GM23338 (cell line): ENCODE data around the gene TNIP1. TPM values are rescaled to one million over a fixed set of nuclear protein-coding genes. Genes with fewer than 3 reads are reported as not detected.

Experiments used
- ATAC-seq: fragments of 200-7000 bp; cut with Tn5 transposase; 3 replicates; pipeline ENCODE4 v1.9.1; 2020
- DNase-seq: peaks from one replicate; pipeline ENCODE4 v3.0.0-alpha.2; 2015; ENCODE audit warnings: low spot score
- H2AFZ ChIP-seq: fragments of 200-600 bp; sonication (generic); 2 replicates; pipeline ENCODE4 v1.8.0; 2016; ENCODE audit warnings: antibody characterized with exemption, mild to moderate bottlenecking, moderate library complexity
- H3F3A ChIP-seq: fragments of 200-600 bp; sonication (generic); replicated peaks from 2 replicates; pipeline ENCODE4 v1.8.0; 2017; ENCODE audit warnings: antibody characterized with exemption, mixed run types, low read depth
- H3K27ac ChIP-seq: fragments of 200-600 bp; sonication (generic); 2 replicates; pipeline ENCODE4 v1.6.1; 2016; ENCODE audit warnings: low read depth
- H3K27me3 ChIP-seq: fragments of 200-600 bp; sonication (generic); 2 replicates; pipeline ENCODE4 v1.8.0; 2016; ENCODE audit warnings: mild to moderate bottlenecking, mixed run types, moderate library complexity; ENCODE audit not compliant: insufficient read depth
- H3K36me3 ChIP-seq: fragments of 200-600 bp; sonication (generic); 2 replicates; pipeline ENCODE4 v1.8.0; 2016; ENCODE audit warnings: mild to moderate bottlenecking; ENCODE audit not compliant: insufficient read depth
- H3K4me1 ChIP-seq: fragments of 200-600 bp; sonication (generic); 2 replicates; pipeline ENCODE4 v1.8.0; 2016; ENCODE audit warnings: mild to moderate bottlenecking, moderate library complexity; ENCODE audit not compliant: insufficient read depth
- H3K4me2 ChIP-seq: fragments of 200-600 bp; sonication (generic); 2 replicates; pipeline ENCODE4 v1.7.1; 2017; ENCODE audit warnings: mixed run types
- H3K4me3 ChIP-seq: fragments of 200-600 bp; sonication (generic); 2 replicates; pipeline ENCODE4 v1.6.1; 2016; ENCODE audit warnings: mixed run types
- H3K79me2 ChIP-seq: fragments of 200-600 bp; sonication (generic); replicated peaks from 2 replicates; pipeline ENCODE4 v1.8.0; 2017; ENCODE audit warnings: mild to moderate bottlenecking; ENCODE audit not compliant: insufficient read depth
- H3K9me2 ChIP-seq: fragments of 200-600 bp; sonication (generic); 2 replicates; pipeline ENCODE4 v1.8.0; 2017; ENCODE audit not compliant: insufficient read depth
- H4K20me1 ChIP-seq: fragments of 200-600 bp; sonication (generic); replicated peaks from 2 replicates; pipeline ENCODE4 v1.8.0; 2017; ENCODE audit warnings: mild to moderate bottlenecking; ENCODE audit not compliant: insufficient read depth
- H3K27ac Mint-ChIP-seq: 2 replicates; pipeline ENCODE4 v1.8.0; 2020; ENCODE audit warnings: inconsistent platforms, mild to moderate bottlenecking, moderate library complexity, mixed read lengths
- H3K27me3 Mint-ChIP-seq: 3 replicates; pipeline ENCODE4 v1.8.0; 2022; ENCODE audit warnings: low read depth, mild to moderate bottlenecking, moderate library complexity, mixed read lengths, inconsistent platforms; ENCODE audit not compliant: insufficient read depth, poor library complexity
- H3K36me3 Mint-ChIP-seq: 3 replicates; pipeline ENCODE4 v1.8.0; 2021; ENCODE audit warnings: low read depth, mild to moderate bottlenecking, inconsistent platforms, moderate library complexity, mixed read lengths
- H3K4me1 Mint-ChIP-seq: 3 replicates; pipeline ENCODE4 v1.8.0; 2020; ENCODE audit warnings: mild to moderate bottlenecking, inconsistent platforms, mixed read lengths
- H3K4me3 Mint-ChIP-seq: 3 replicates; pipeline ENCODE4 v1.8.0; 2021; ENCODE audit warnings: moderate library complexity, mild to moderate bottlenecking, inconsistent platforms, mixed read lengths
- H3K9me3 Mint-ChIP-seq: 3 replicates; pipeline ENCODE4 v1.8.0; 2020; ENCODE audit warnings: moderate library complexity, mild to moderate bottlenecking, inconsistent platforms, mixed read lengths
- CREB1 ChIP-seq: fragments of 250-450 bp; sonication (Bioruptor Pico); IDR thresholded peaks from 2 replicates; pipeline ENCODE4 v1.5.0; 2020; ENCODE audit warnings: low read depth, mild to moderate bottlenecking, moderate library complexity
- EZH2 ChIP-seq: fragments of 200-600 bp; sonication (generic); IDR thresholded peaks from one replicate; pipeline ENCODE4 v1.8.0; 2017; ENCODE audit warnings: antibody characterized with exemption, mild to moderate bottlenecking, low read depth; ENCODE audit not compliant: unreplicated experiment
- NANOG ChIP-seq: IDR thresholded peaks from 2 replicates; pipeline ENCODE4 v1.6.1; 2016; ENCODE audit warnings: antibody characterized with exemption, borderline replicate concordance
- POLR2AphosphoS5 ChIP-seq: IDR thresholded peaks from 2 replicates; pipeline ENCODE4 v1.6.1; 2016; ENCODE audit warnings: antibody characterized with exemption, low read depth
- REST ChIP-seq: IDR thresholded peaks from one replicate; pipeline ENCODE4 v1.6.1; 2018; ENCODE audit warnings: antibody characterized with exemption; ENCODE audit not compliant: unreplicated experiment
- ZNF331 ChIP-seq: fragments of 250-450 bp; sonication (Bioruptor Pico); IDR thresholded peaks from 2 replicates; pipeline ENCODE4 v1.5.0; 2020; ENCODE audit warnings: low read depth, mild to moderate bottlenecking, moderate library complexity
- polyA plus RNA-seq: library from polyadenylated mRNA; unstranded; fragments of >200 nt; fragmentation: Nextera tagmentation; extraction: Ambion mirVana; gene quantifications from 2 replicates; pipeline ENCODE4 v1.2.1, GENCODE V29; 2016
- total RNA-seq: library from RNA; depleted of rRNA; stranded (reverse); fragments of >200 nt; shearing (Covaris generic); gene quantifications from 2 replicates; pipeline ENCODE4 v1.2.3, GENCODE V29; 2014
- TF ChIP-seq, protein P1 (sequence below): fragments of 250-450 bp; sonication (Bioruptor Pico); IDR thresholded peaks from 2 replicates; pipeline ENCODE4 v1.5.0; 2020; ENCODE audit warnings: mild to moderate bottlenecking, moderate library complexity
- TF ChIP-seq, protein P2 (sequence below): IDR thresholded peaks from 2 replicates; pipeline ENCODE4 v1.6.1; 2016; ENCODE audit warnings: antibody characterized with exemption

TNIP1 gene
- total and polyA plus RNA-seq, 2 experiments from 2014 or later = 10.3 to 29.6 TPM

DNA sequence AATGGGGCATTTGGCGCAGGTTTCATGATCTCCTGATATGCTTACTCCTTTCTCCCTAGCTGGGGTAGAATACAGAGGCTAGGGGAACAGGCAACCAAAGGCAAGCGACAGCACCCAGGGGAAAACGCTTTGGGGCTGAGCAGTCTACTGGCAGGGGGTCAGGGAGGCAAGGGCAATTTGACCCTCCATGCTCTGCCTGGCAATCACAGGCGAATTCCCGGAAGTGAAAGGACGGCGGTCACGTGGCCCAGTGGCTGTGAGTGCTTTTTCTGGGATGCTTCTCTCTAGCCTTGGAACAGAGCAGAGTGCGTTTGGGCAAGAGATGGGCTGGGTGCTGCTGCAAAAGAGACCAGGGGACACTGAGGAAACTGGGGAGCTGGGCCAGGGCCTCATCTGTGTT, 54.7 kb downstream of the TNIP1 start (continued):
- TF ChIP-seq REST (no peak), NANOG (no peak), CREB1 (CRISPR knock-in tag) (no peak)

GRCh38 chr5:151025250-151025606, 55.6 kb downstream of the TNIP1 start:
- peaks cover 14% of the 10 kb centered on the region for H3K27me3 Mint-ChIP-seq
- Histone ChIP-seq H4K20me1 (peaks cover 3% of the 10 kb centered on the region; the same call in 1 of the 2 replicates), H3F3A (no peaks in the 10 kb centered on the region), H3K9me2 (no peaks in the 10 kb centered on the region), H3K27ac (no peak overlapping the region), H3K4me3 (no peak overlapping the region), H3K4me2 (no peak overlapping the region), H3K79me2 (no peaks in the 10 kb centered on the region), H3K4me1 (peaks cover 4% of the 10 kb centered on the region; the same call in 1 of the 2 replicates), H3K27me3 (peaks cover 10% of the 10 kb centered on the region; the same call in 1 of the 2 replicates), H2AFZ (no peak overlapping the region), H3K36me3 (no peaks in the 10 kb centered on the region)
- peaks cover 7% of the 10 kb centered on the region; the same call in 2 of the 3 replicates for H3K36me3 Mint-ChIP-seq
- H3K4me3 Mint-ChIP-seq = no peak overlapping the region
- no peak for ATAC-seq
- H3K9me3 Mint-ChIP-seq = no peaks in the 10 kb centered on the region
- no peak overlapping the region for H3K27ac Mint-ChIP-seq
- no peak for DNase-seq
- TF ChIP-seq ZNF331 (no peak), REST (no peak), CREB1 (CRISPR knock-in tag) (no peak), EZH2 (no peak), POLR2AphosphoS5 (no peak)
- TF ChIP-seq, protein P1, sequence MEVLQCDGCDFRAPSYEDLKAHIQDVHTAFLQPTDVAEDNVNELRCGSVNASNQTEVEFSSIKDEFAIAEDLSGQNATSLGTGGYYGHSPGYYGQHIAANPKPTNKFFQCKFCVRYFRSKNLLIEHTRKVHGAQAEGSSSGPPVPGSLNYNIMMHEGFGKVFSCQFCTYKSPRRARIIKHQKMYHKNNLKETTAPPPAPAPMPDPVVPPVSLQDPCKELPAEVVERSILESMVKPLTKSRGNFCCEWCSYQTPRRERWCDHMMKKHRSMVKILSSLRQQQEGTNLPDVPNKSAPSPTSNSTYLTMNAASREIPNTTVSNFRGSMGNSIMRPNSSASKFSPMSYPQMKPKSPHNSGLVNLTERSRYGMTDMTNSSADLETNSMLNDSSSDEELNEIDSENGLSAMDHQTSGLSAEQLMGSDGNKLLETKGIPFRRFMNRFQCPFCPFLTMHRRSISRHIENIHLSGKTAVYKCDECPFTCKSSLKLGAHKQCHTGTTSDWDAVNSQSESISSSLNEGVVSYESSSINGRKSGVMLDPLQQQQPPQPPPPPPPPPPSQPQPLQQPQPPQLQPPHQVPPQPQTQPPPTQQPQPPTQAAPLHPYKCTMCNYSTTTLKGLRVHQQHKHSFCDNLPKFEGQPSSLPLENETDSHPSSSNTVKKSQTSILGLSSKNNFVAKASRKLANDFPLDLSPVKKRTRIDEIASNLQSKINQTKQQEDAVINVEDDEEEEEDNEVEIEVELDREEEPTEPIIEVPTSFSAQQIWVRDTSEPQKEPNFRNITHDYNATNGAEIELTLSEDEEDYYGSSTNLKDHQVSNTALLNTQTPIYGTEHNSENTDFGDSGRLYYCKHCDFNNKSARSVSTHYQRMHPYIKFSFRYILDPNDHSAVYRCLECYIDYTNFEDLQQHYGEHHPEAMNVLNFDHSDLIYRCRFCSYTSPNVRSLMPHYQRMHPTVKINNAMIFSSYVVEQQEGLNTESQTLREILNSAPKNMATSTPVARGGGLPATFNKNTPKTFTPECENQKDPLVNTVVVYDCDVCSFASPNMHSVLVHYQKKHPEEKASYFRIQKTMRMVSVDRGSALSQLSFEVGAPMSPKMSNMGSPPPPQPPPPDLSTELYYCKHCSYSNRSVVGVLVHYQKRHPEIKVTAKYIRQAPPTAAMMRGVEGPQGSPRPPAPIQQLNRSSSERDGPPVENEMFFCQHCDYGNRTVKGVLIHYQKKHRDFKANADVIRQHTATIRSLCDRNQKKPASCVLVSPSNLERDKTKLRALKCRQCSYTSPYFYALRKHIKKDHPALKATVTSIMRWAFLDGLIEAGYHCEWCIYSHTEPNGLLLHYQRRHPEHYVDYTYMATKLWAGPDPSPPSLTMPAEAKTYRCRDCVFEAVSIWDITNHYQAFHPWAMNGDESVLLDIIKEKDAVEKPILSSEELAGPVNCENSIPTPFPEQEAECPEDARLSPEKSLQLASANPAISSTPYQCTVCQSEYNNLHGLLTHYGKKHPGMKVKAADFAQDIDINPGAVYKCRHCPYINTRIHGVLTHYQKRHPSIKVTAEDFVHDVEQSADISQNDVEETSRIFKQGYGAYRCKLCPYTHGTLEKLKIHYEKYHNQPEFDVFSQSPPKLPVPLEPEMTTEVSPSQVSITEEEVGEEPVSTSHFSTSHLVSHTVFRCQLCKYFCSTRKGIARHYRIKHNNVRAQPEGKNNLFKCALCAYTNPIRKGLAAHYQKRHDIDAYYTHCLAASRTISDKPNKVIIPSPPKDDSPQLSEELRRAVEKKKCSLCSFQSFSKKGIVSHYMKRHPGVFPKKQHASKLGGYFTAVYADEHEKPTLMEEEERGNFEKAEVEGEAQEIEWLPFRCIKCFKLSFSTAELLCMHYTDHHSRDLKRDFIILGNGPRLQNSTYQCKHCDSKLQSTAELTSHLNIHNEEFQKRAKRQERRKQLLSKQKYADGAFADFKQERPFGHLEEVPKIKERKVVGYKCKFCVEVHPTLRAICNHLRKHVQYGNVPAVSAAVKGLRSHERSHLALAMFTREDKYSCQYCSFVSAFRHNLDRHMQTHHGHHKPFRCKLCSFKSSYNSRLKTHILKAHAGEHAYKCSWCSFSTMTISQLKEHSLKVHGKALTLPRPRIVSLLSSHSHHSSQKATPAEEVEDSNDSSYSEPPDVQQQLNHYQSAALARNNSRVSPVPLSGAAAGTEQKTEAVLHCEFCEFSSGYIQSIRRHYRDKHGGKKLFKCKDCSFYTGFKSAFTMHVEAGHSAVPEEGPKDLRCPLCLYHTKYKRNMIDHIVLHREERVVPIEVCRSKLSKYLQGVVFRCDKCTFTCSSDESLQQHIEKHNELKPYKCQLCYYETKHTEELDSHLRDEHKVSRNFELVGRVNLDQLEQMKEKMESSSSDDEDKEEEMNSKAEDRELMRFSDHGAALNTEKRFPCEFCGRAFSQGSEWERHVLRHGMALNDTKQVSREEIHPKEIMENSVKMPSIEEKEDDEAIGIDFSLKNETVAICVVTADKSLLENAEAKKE (CRISPR knock-in tag) = no peak
- TF ChIP-seq, protein P2, sequence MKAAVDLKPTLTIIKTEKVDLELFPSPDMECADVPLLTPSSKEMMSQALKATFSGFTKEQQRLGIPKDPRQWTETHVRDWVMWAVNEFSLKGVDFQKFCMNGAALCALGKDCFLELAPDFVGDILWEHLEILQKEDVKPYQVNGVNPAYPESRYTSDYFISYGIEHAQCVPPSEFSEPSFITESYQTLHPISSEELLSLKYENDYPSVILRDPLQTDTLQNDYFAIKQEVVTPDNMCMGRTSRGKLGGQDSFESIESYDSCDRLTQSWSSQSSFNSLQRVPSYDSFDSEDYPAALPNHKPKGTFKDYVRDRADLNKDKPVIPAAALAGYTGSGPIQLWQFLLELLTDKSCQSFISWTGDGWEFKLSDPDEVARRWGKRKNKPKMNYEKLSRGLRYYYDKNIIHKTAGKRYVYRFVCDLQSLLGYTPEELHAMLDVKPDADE = no peak
- no peaks in the 10 kb centered on the region; the same call in 1 of the 3 replicates for H3K4me1 Mint-ChIP-seq
